H1 (cell line): ENCODE results near the gene IL1RAP. TPM values are rescaled to one million over a fixed set of nuclear protein-coding genes. Genes with fewer than 3 reads are reported as not detected.
"Not testable (repeated sequence)": the region's sequence is repeated elsewhere in the genome, so short reads cannot be mapped to it uniquely, and the experiment has no call there.

Source experiments
- CTCF ChIA-PET: fragments of 300-600 bp; sonication (Branson Sonifier 250); formaldehyde crosslinking; loops from one replicate; lab custom pipeline; 2021; ENCODE audit not compliant: partially characterized antibody; lab: Charles Lee
- POLR2A ChIA-PET: fragments of 300-600 bp; sonication (Branson Sonifier 250); formaldehyde crosslinking; loops from one replicate; lab custom pipeline; 2021; ENCODE audit warnings: inconsistent platforms; ENCODE audit not compliant: partially characterized antibody; lab: Charles Lee
- DNase-seq, 2 experiments: peaks; one replicate each; pipeline versions ENCODE4 v3.0.0 to v3.0.0-alpha.2; 2010 to 2022; ENCODE audit warnings: low spot score in 2 of 2, low read depth in 1 of 2, mixed read lengths in 1 of 2
- FAIRE-seq: peaks from 2 replicates; lab custom pipeline; 2011; peaks lifted over from hg19 to GRCh38; lab: Jason Lieb, UNC
- H2AFZ ChIP-seq: 2 replicates; pipeline ENCODE4 v1.8.1; 2012; ENCODE audit warnings: low read length, inconsistent platforms
- H2AK5ac ChIP-seq: 2 replicates; pipeline ENCODE4 v1.6.1; 2013; ENCODE audit warnings: low read depth, low read length
- H2BK120ac ChIP-seq: replicated peaks from 2 replicates; pipeline ENCODE3; 2013; ENCODE audit warnings: low read depth, low read length, inconsistent platforms
- H2BK12ac ChIP-seq: 2 replicates; pipeline ENCODE4 v1.6.1; 2013; ENCODE audit warnings: low read depth, low read length
- H2BK15ac ChIP-seq: 2 replicates; pipeline ENCODE4 v1.6.1; 2013; ENCODE audit warnings: low read length
- H2BK20ac ChIP-seq: 2 replicates; pipeline ENCODE4 v1.6.1; 2013; ENCODE audit warnings: low read length
- H2BK5ac ChIP-seq: 2 replicates; pipeline ENCODE4 v1.6.1; 2013; ENCODE audit warnings: low read depth, low read length
- H3K14ac ChIP-seq: 2 replicates; pipeline ENCODE4 v1.6.1; 2013; ENCODE audit warnings: inconsistent platforms; ENCODE audit not compliant: insufficient read length
- H3K18ac ChIP-seq: 2 replicates; pipeline ENCODE4 v1.6.1; 2013; ENCODE audit warnings: low read length; ENCODE audit errors: extremely low read depth
- H3K23ac ChIP-seq: 2 replicates; pipeline ENCODE4 v1.6.1; 2013; ENCODE audit warnings: inconsistent platforms; ENCODE audit not compliant: insufficient read length
- H3K23me2 ChIP-seq: 2 replicates; pipeline ENCODE4 v1.6.1; 2013; ENCODE audit warnings: low read depth, low read length
- H3K27ac ChIP-seq: 2 replicates; pipeline ENCODE4 v1.6.1; 2011; ENCODE audit warnings: low read depth, low read length, inconsistent platforms
- H3K27me3 ChIP-seq, 4 experiments: replicated peaks in 1 of 4; 1 replicate in 1 of 4; 2 replicates in 3 of 4; pipeline versions ENCODE4 v1.6.1 to v1.8.1; 2011 to 2013; ENCODE audit warnings: low read length in 3 of 4, mild to moderate bottlenecking in 3 of 4, inconsistent platforms in 2 of 4, mixed read lengths in 2 of 4, moderate library complexity in 1 of 4; ENCODE audit not compliant: control insufficient read depth in 3 of 4, insufficient read depth in 3 of 4; ENCODE audit errors: extremely low read depth in 1 of 4
- H3K36me3 ChIP-seq, 4 experiments: 2 replicates each; pipeline versions ENCODE4 v1.6.1 to v1.8.1; 2011 to 2013; ENCODE audit warnings: mild to moderate bottlenecking in 4 of 4, low read length in 3 of 4, moderate library complexity in 2 of 4, control low read depth in 1 of 4, inconsistent platforms in 1 of 4; ENCODE audit not compliant: insufficient read depth in 4 of 4, control insufficient read depth in 2 of 4
- H3K4ac ChIP-seq: replicated peaks from 2 replicates; pipeline ENCODE3; 2013; ENCODE audit warnings: low read length, low read depth, mixed read lengths, inconsistent platforms; ENCODE audit not compliant: insufficient read length
- H3K4me1 ChIP-seq, 4 experiments: replicated peaks in 1 of 4; 1 replicate in 1 of 4; 2 replicates in 3 of 4; pipeline versions ENCODE4 v1.6.1 to v1.8.1; 2011 to 2013; ENCODE audit warnings: low read length in 3 of 4, inconsistent platforms in 2 of 4, mixed read lengths in 1 of 4; ENCODE audit not compliant: insufficient read depth in 4 of 4, control insufficient read depth in 3 of 4
- H3K4me2 ChIP-seq, 2 experiments: 2 replicates each; pipeline versions ENCODE4 v1.6.1 to v1.8.1; 2011 to 2013; ENCODE audit warnings: low read depth in 2 of 2, low read length in 2 of 2, control low read depth in 1 of 2, inconsistent platforms in 1 of 2, mild to moderate bottlenecking in 1 of 2; ENCODE audit not compliant: insufficient read depth in 1 of 2
- H3K4me3 ChIP-seq, 4 experiments: fragments of 200-600, 300-600 bp in 1 of 4; sonication (generic), shearing (Covaris generic), sonication (Bioruptor Twin) in 1 of 4; 2 replicates each; pipeline versions ENCODE4 v1.5.1 to v1.8.1; 2011 to 2016; ENCODE audit warnings: low read length in 4 of 4, low read depth in 3 of 4, control low read depth in 2 of 4, inconsistent platforms in 2 of 4, mild to moderate bottlenecking in 2 of 4, mixed read lengths in 1 of 4, moderate library complexity in 1 of 4; ENCODE audit not compliant: insufficient read depth in 2 of 4; ENCODE audit errors: extremely low read depth in 1 of 4
- H3K56ac ChIP-seq: replicated peaks from 2 replicates; pipeline ENCODE3; 2013; ENCODE audit warnings: low read depth, mild to moderate bottlenecking, mixed read lengths, low read length, inconsistent platforms; ENCODE audit not compliant: insufficient read length
- H3K79me1 ChIP-seq: 2 replicates; pipeline ENCODE4 v1.6.1; 2013; ENCODE audit warnings: low read depth, low read length, control low read depth
- H3K79me2 ChIP-seq, 2 experiments: 2 replicates each; pipeline versions ENCODE4 v1.6.1 to v1.8.1; 2012 to 2013; ENCODE audit warnings: low read length in 2 of 2, mild to moderate bottlenecking in 2 of 2, inconsistent platforms in 1 of 2; ENCODE audit not compliant: insufficient read depth in 2 of 2, control insufficient read depth in 1 of 2
- H3K9ac ChIP-seq, 4 experiments: replicated peaks in 1 of 4; 1 replicate in 1 of 4; 2 replicates in 3 of 4; pipeline versions ENCODE4 v1.6.1 to v1.8.1; 2011 to 2013; ENCODE audit warnings: low read depth in 3 of 4, low read length in 3 of 4, control low read depth in 2 of 4, mild to moderate bottlenecking in 2 of 4, moderate library complexity in 2 of 4, inconsistent platforms in 1 of 4; ENCODE audit errors: extremely low read depth in 1 of 4
- H3K9me3 ChIP-seq, 2 experiments: 2 replicates each; pipeline versions ENCODE4 v1.6.1 to v1.8.1; 2012 to 2013; ENCODE audit warnings: mild to moderate bottlenecking in 2 of 2, moderate library complexity in 2 of 2, control low read depth in 1 of 2, inconsistent platforms in 1 of 2, low read depth in 1 of 2, low read length in 1 of 2, mixed read lengths in 1 of 2; ENCODE audit not compliant: insufficient read depth in 2 of 2
- H4K20me1 ChIP-seq, 2 experiments: replicated peaks in 1 of 2; 2 replicates each; pipeline versions ENCODE3 to v1.8.1; 2011 to 2013; ENCODE audit warnings: inconsistent platforms in 2 of 2, low read length in 2 of 2, mild to moderate bottlenecking in 1 of 2; ENCODE audit not compliant: insufficient read depth in 2 of 2, control insufficient read depth in 1 of 2
- H4K5ac ChIP-seq: 2 replicates; pipeline ENCODE4 v1.6.1; 2013; ENCODE audit warnings: low read length, low read depth, mixed read lengths, inconsistent platforms; ENCODE audit not compliant: insufficient read length
- H4K8ac ChIP-seq: 2 replicates; pipeline ENCODE4 v1.8.0; 2013; ENCODE audit warnings: mild to moderate bottlenecking, moderate library complexity, low read length, inconsistent platforms; ENCODE audit not compliant: insufficient read depth; ENCODE audit errors: extremely low read depth
- H4K91ac ChIP-seq: replicated peaks from 2 replicates; pipeline ENCODE3; 2013; ENCODE audit warnings: low read length, mixed read lengths, inconsistent platforms; ENCODE audit not compliant: insufficient read length
- SIX5 ChIP-seq: IDR thresholded peaks from 2 replicates; pipeline ENCODE4 v1.6.1; 2011; ENCODE audit warnings: mild to moderate bottlenecking, low read depth, low read length
- TBP ChIP-seq: IDR thresholded peaks from 2 replicates; pipeline ENCODE4 v1.6.1; 2011; ENCODE audit warnings: low read depth, low read length, improper control_type of control experiment
- WGBS, 2 experiments: shearing (Covaris generic) in 1 of 2; methylation state at CpG; one replicate each; pipeline versions ENCODE4 v1.1.6 to v1.1.7; 2013 to 2015; ENCODE audit warnings: low lambda C conversion rate in 2 of 2, mixed read lengths in 2 of 2, inconsistent platforms in 1 of 2, low coverage in 1 of 2, missing lambda C conversion rate in 1 of 2; ENCODE audit not compliant: insufficient replicate concordance in 2 of 2, insufficient coverage in 1 of 2, insufficient read length in 1 of 2; ENCODE audit errors: extremely low coverage in 1 of 2, missing lambda C conversion rate in 1 of 2; 5-methylcytosine and 5-hydroxymethylcytosine counted together
- polyA plus RNA-seq, 7 experiments: library from polyadenylated mRNA; depleted of rRNA in 3 of 7; stranded (reverse) in 5 of 7; unstranded in 2 of 7; fragments of >200 nt in 5 of 7; fragments of 200-250 nt in 2 of 7; gene quantifications; 1 replicate in 5 of 7; 2 replicates in 1 of 7; 4 replicates in 1 of 7; pipeline versions ENCODE4 v1.2.1 to v1.2.3, GENCODE V29; 2011 to 2013; ENCODE audit warnings: missing spikeins in 2 of 7, mixed read lengths in 2 of 7
- total RNA-seq: library from RNA; stranded (reverse); fragmentation: NEBNext Ultra II Directional; extraction: Animal tissue kit (Norgen Biotek cat#: 25700); gene quantifications from 2 replicates; pipeline ENCODE4 v1.2.1, GENCODE V29; 2021

IL1RAP gene
- total and polyA plus RNA-seq, 2 of the 8 experiments (the other 6 are each of a cell fraction or from before 2014, with no cell fraction given), result 2.4 to 3.9 TPM

DNA sequence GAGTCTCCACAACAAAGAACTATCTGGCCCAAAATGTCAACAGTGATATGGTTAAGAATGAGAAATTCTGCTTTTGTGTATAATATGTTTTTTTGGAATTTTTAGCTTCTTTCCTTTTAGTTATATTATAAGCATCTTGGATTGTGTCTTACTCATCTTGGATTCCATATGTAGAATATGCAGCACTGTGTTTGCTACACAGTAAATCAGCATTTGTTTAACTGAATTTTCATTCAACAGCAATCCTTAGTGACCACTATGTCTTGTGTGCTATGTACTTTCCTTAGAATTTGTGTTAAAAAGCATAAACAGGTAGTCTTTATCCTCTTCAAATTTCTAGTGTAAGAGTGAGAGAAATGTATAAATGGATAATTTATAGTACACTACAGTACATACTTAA, 46.0 kb upstream of the IL1RAP start:
- no peak for DNase-seq
- TF ChIP-seq TBP (no peak), SIX5 (no peak)
- TF ChIP-seq, all 59 proteins: peak for 0

DNA sequence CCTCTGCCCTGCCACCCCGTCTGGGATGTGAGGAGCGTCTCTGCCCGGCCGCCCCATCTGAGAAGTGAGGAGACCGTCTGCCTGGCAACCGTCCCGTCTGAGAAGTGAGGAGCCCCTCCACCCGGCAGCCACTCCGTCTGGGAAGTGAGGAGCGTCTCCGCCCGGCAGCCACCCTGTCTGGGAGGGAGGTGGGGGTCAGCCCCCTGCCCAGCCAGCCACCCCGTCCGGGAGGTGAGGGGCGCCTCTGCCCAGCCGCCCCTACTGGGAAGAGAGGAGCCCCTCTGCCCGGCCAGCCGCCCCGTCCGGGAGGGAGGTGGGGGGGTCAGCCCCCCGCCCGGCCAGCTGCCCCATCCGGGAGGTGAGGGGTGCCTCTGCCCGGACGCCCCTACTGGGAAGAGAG, 40.6 kb upstream of the IL1RAP start:
- DNase-seq, H3K4me3 ChIP-seq, FAIRE-seq, H3K79me2 ChIP-seq, H3K4me1 ChIP-seq, H4K20me1 ChIP-seq, H2AK5ac ChIP-seq, H3K4ac ChIP-seq, H3K9me3 ChIP-seq, H2BK12ac ChIP-seq, H3K14ac ChIP-seq, H3K36me3 ChIP-seq, H4K91ac ChIP-seq, H3K4me2 ChIP-seq, H3K23me2 ChIP-seq, H2AFZ ChIP-seq, CTCF ChIA-PET, H3K27me3 ChIP-seq, POLR2A ChIA-PET, H3K27ac ChIP-seq, H3K18ac ChIP-seq, H2BK20ac ChIP-seq, H2BK5ac ChIP-seq, H3K23ac ChIP-seq, H3K79me1 ChIP-seq, H2BK120ac ChIP-seq, H3K9ac ChIP-seq, H2BK15ac ChIP-seq, H4K5ac ChIP-seq, H3K56ac ChIP-seq, H4K8ac ChIP-seq: not testable (repeated sequence)
- 93% methylated on average over 14 of the region's 25 CpGs; no CpG with 5 or more reads in 1 of the 2 experiments for WGBS, 2 experiments

More for the DNA sequence above, 46.0 kb upstream of the IL1RAP start:
- Histone ChIP-seq H2BK15ac (no peak overlapping the region), H3K56ac (no peak overlapping the region), H2BK5ac (no peak overlapping the region), H3K9me3 (peaks cover 0 to 4% of the 10 kb centered on the region in 2 experiments; a peak in 1 of 4 replicates), H3K23ac (no peak overlapping the region), H4K20me1 (no peaks in the 10 kb centered on the region), H2AFZ (no peak overlapping the region), H2BK20ac (no peak overlapping the region), H3K27me3 (no peaks in the 10 kb centered on the region), H3K18ac (no peak overlapping the region), H3K4me3 (no peak overlapping the region), H3K4ac (no peak overlapping the region), H4K8ac (no peak overlapping the region), H4K91ac (no peak overlapping the region), H3K79me1 (no peaks in the 10 kb centered on the region), H2BK12ac (no peak overlapping the region), H3K36me3 (no peaks in the 10 kb centered on the region), H4K5ac (no peak overlapping the region), H3K14ac (no peak overlapping the region), H3K27ac (no peak overlapping the region), H2AK5ac (no peak overlapping the region), H3K4me2 (no peak overlapping the region), H3K23me2 (no peaks in the 10 kb centered on the region), H3K4me1 (no peaks in the 10 kb centered on the region), H3K9ac (no peak overlapping the region), H2BK120ac (no peak overlapping the region), H3K79me2 (no peaks in the 10 kb centered on the region)
- ChIA-PET POLR2A (no interaction called here), CTCF (no interaction called here)
- no peak for FAIRE-seq
